GM12878 (cell line): ENCODE results near the gene TMEM128. TPM values are rescaled to one million over a fixed set of nuclear protein-coding genes. Genes with fewer than 3 reads are reported as not detected.
"Not testable (repeated sequence)": the region's sequence is repeated elsewhere in the genome, so short reads cannot be mapped to it uniquely, and the experiment has no call there.

Experiments
- ATAC-seq: fragments of 200-7000 bp; cut with Tn5 transposase; 3 replicates; pipeline ENCODE4 v1.9.1; 2020; ENCODE audit warnings: mild to moderate bottlenecking, moderate library complexity
- BruUV-seq: library from RNA; stranded (reverse); fragments of 400-500 nt; replicated peaks from 2 replicates; lab custom pipeline; 2021; lab: Mats Ljungman, UMichigan
- CTCF ChIA-PET: fragments of 300-600 bp; sonication (Branson Sonifier 250); formaldehyde crosslinking; extraction: SDS; loops from one replicate; lab custom pipeline; 2021; ENCODE audit warnings: inconsistent platforms; lab: Yijun Ruan, JAX
- POLR2A ChIA-PET: fragments of 350-600 bp; formaldehyde crosslinking; extraction: SDS; loops from one replicate; lab custom pipeline; 2021; ENCODE audit warnings: inconsistent platforms; lab: Charles Lee
- RAD21 ChIA-PET: fragments of 300-600 bp; sonication (Branson Sonifier 250); formaldehyde crosslinking; loops from one replicate; lab custom pipeline; 2023; ENCODE audit warnings: antibody characterized with exemption; ENCODE audit not compliant: unreplicated experiment; lab: Charles Lee
- SMC1A ChIA-PET: fragments of 300-600 bp; sonication (Branson Sonifier 250); formaldehyde crosslinking; loops from one replicate; lab custom pipeline; 2023; ENCODE audit not compliant: unreplicated experiment, uncharacterized antibody; lab: Charles Lee
- DNase-seq: peaks from one replicate; pipeline ENCODE4 v3.0.0-alpha.2; 2011; ENCODE audit warnings: low read depth, low spot score
- FAIRE-seq: peaks from 3 replicates; lab custom pipeline; 2011; peaks lifted over from hg19 to GRCh38; lab: Jason Lieb, UNC
- H2AFZ ChIP-seq: 2 replicates; pipeline ENCODE4 v1.6.0; 2011; ENCODE audit warnings: low read depth, low read length, control low read depth; ENCODE audit not compliant: control insufficient read depth
- H3K27ac ChIP-seq: 2 replicates; pipeline ENCODE4 v1.5.1; 2011; ENCODE audit warnings: control low read depth; ENCODE audit not compliant: control insufficient read depth, insufficient read depth
- H3K27me3 ChIP-seq, 2 experiments: replicated peaks in 1 of 2; 2 replicates each; pipeline versions ENCODE4 v1.6.0 to v1.6.1; 2011; ENCODE audit warnings: low read length in 1 of 2; ENCODE audit not compliant: control insufficient read depth in 2 of 2, insufficient read depth in 2 of 2
- H3K36me3 ChIP-seq, 2 experiments: 2 replicates each; pipeline ENCODE4 v1.5.1; 2011; ENCODE audit warnings: low read length in 1 of 2; ENCODE audit not compliant: control insufficient read depth in 2 of 2, insufficient read depth in 2 of 2
- H3K4me1 ChIP-seq: 2 replicates; pipeline ENCODE4 v1.6.1; 2011; ENCODE audit warnings: mild to moderate bottlenecking, low read length, moderate library complexity, mixed read lengths; ENCODE audit not compliant: control insufficient read depth, insufficient read depth
- H3K4me2 ChIP-seq: 2 replicates; pipeline ENCODE4 v1.6.0; 2011; ENCODE audit warnings: control low read depth; ENCODE audit not compliant: control insufficient read depth, insufficient read depth
- H3K4me3 ChIP-seq: fragments of 200-600 bp; sonication (generic); 2 replicates; pipeline ENCODE4 v1.5.1; 2016
- H3K79me2 ChIP-seq: 2 replicates; pipeline ENCODE4 v1.6.0; 2011; ENCODE audit warnings: low read length; ENCODE audit not compliant: control insufficient read depth, insufficient read depth
- H3K9ac ChIP-seq: 2 replicates; pipeline ENCODE4 v1.8.0; 2011; ENCODE audit warnings: low read length, control low read depth, mixed read lengths; ENCODE audit not compliant: control insufficient read depth, insufficient read depth
- H3K9me3 ChIP-seq: replicated peaks from 3 replicates; pipeline ENCODE4 v1.5.1; 2011; ENCODE audit warnings: mild to moderate bottlenecking, low read length; ENCODE audit not compliant: control insufficient read depth, insufficient read depth
- H4K20me1 ChIP-seq: 2 replicates; pipeline ENCODE4 v1.6.0; 2011; ENCODE audit not compliant: control insufficient read depth, insufficient read depth
- CEBPB ChIP-seq, 2 experiments: fragments of 150-350 bp in 1 of 2; IDR thresholded peaks; 2 replicates each; pipeline ENCODE4 v1.6.1; 2012 to 2014; ENCODE audit warnings: low read depth in 2 of 2, low read length in 2 of 2, borderline replicate concordance in 1 of 2, inconsistent platforms in 1 of 2
- CHD4 ChIP-seq: fragments of 200-600 bp; sonication (generic); IDR thresholded peaks from 2 replicates; pipeline ENCODE4 v1.6.1; 2016; ENCODE audit warnings: mild to moderate bottlenecking
- FOXM1 ChIP-seq: IDR thresholded peaks from 2 replicates; pipeline ENCODE4 v1.6.1; 2012; ENCODE audit warnings: low read depth, mild to moderate bottlenecking, inconsistent platforms, low read length, moderate library complexity
- IKZF1 ChIP-seq: fragments of 450-650 bp; conservative IDR thresholded peaks from 2 replicates; pipeline ENCODE4 v1.6.1; 2017; ENCODE audit warnings: antibody characterized with exemption, mild to moderate bottlenecking
- KAT2A ChIP-seq: conservative IDR thresholded peaks from 2 replicates; pipeline ENCODE4 v1.6.1; 2011; ENCODE audit warnings: low read depth, low read length; ENCODE audit not compliant: control insufficient read depth
- SP1 ChIP-seq: IDR thresholded peaks from one replicate; pipeline ENCODE4 v1.6.1; 2011; ENCODE audit warnings: low read depth, low read length
- WGBS: methylation state at CpG from one replicate; pipeline ENCODE4 v1.1.6; 2016; ENCODE audit warnings: low lambda C conversion rate; ENCODE audit not compliant: insufficient replicate concordance, insufficient coverage; ENCODE audit errors: missing lambda C conversion rate; 5-methylcytosine and 5-hydroxymethylcytosine counted together
- in situ Hi-C: fragments of 300-500 bp; cut with MboI; formaldehyde crosslinking; loops from 9 replicates; pipeline ENCODE4 v1.14.3; 2018; ENCODE audit warnings: mixed read lengths
- intact Hi-C: fragments of 100-400 bp; cut with micrococcal nuclease; formaldehyde crosslinking; loops from one replicate; pipeline ENCODE4 v1.14.2; 2022; ENCODE audit not compliant: unreplicated experiment
- polyA plus RNA-seq, 11 experiments: library from polyadenylated mRNA; depleted of rRNA in 4 of 11; unstranded in 6 of 11; stranded (reverse) in 5 of 11; fragments of >200 nt; fragmentation: Nextera tagmentation in 4 of 11; fragmentation: Illumina TruSeq in 1 of 11; extraction: Ambion mirVana in 4 of 11; extraction: Trizol in 1 of 11; gene quantifications; 1 replicate in 1 of 11; 2 replicates in 10 of 11; pipeline versions ENCODE4 v1.2.1 to v1.2.3, GENCODE V29; 2011 to 2016; ENCODE audit warnings: inconsistent platforms in 2 of 11, missing spikeins in 2 of 11, low read depth in 1 of 11
- total RNA-seq, 4 experiments: library from RNA; depleted of rRNA in 3 of 4; stranded (reverse); fragments of >200 nt in 3 of 4; fragmentation: Illumina TruSeq in 1 of 4; extraction: Trizol in 1 of 4; gene quantifications; 2 replicates each; pipeline versions ENCODE4 v1.2.1 to v1.2.3, GENCODE V29; 2013 to 2021

The TMEM128 gene
- total and polyA plus RNA-seq, 10 of the 15 experiments (the other 5 are each of a cell fraction or from before 2014, with no cell fraction given), result 9.3 to 44.2 (median 18.9) TPM

DNA sequence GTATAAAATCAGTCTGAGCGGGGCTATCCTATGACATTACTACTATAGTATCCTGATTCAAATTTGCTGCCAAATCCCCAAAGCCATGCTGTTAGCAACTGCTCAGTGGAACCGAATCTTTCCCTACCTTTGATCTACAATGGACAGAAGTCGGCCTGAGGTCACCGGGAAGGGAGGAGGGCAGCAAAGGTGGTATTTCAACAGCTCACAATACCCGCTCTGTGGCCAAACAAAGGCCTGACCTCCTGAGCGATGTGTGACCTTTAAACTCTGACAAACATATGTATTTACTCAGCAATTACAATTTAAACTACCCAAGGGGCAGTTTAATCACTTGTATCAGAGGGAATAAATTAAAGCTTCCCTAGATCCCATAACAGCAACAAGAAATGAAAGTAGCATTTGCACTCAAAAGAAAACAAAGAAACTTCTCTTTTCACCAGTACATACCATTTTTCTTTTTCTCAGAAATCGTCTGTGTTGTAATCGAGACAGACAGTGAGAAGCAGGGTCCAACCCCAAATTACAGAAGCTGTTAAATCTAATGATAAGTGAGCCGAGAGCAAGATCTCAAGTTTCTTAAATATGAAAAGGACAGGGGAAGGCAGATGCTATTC, 11.6 kb upstream of the TMEM128 start:
- Histone ChIP-seq H3K4me3 (no peak overlapping the region), H3K27me3 (no peaks in the 10 kb centered on the region), H3K4me1 (no peaks in the 10 kb centered on the region), H3K79me2 (no peaks in the 10 kb centered on the region), H3K27ac (no peak overlapping the region), H4K20me1 (no peaks in the 10 kb centered on the region), H3K36me3 (no peaks in the 10 kb centered on the region), H3K9ac (no peak overlapping the region), H3K9me3 (no peaks in the 10 kb centered on the region), H3K4me2 (no peak overlapping the region), H2AFZ (no peak overlapping the region)
- in situ Hi-C loops, result no loop called here
- no peak for FAIRE-seq
- SMC1A ChIA-PET, result interaction anchor here (0.6 to 2.0 kb wide), 5 partner anchors 8 to 213 kb away, joined by 3 to 8 read pairs (median 4); partner anchors contain the start of gene TMEM128
- POLR2A ChIA-PET, result interaction anchor here (0.6 kb wide), 1 partner anchor 79 kb away, joined by 3 read pairs; no protein-coding TSS in a partner anchor
- no peak for ATAC-seq
- DNase-seq, result no peak
- intact Hi-C loops, result loop anchor here (2.0 kb wide), 1 partner anchor 75 kb away; no protein-coding TSS in a partner anchor
- RAD21 ChIA-PET, result interaction anchor here (1.0 to 1.2 kb wide), 3 partner anchors 8 to 76 kb away, joined by 3 to 4 read pairs (median 3); partner anchors contain the start of gene TMEM128
- CTCF ChIA-PET, result interaction anchor here (0.6 to 2.5 kb wide), 16 partner anchors 8 to 224 kb away, joined by 3 to 14 read pairs (median 4); no protein-coding TSS in a partner anchor
- BruUV-seq, result no TSS peak
- 35% methylated on average over 9 of the region's 9 CpGs for WGBS
- TF ChIP-seq FOXM1 (no peak), SP1 (no peak), KAT2A (no peak), IKZF1 (no peak), CHD4 (no peak), CEBPB (IDR thresholded peaks at IDR 0.05; ENCODE audit: borderline replicate concordance in 1 of 2, low read depth in 2 of 2, low read length in 2 of 2) (no peak)

- in situ Hi-C loops, RAD21 ChIA-PET, H4K20me1 ChIP-seq, H3K27ac ChIP-seq, H2AFZ ChIP-seq, CTCF ChIA-PET, ATAC-seq, H3K36me3 ChIP-seq, H3K4me3 ChIP-seq, H3K9ac ChIP-seq, H3K27me3 ChIP-seq, H3K79me2 ChIP-seq, H3K4me2 ChIP-seq, DNase-seq, H3K4me1 ChIP-seq, FAIRE-seq, BruUV-seq, H3K9me3 ChIP-seq, intact Hi-C loops, POLR2A ChIA-PET: not testable (repeated sequence)
- SMC1A ChIA-PET, result interaction anchor here (1.0 kb wide), 1 partner anchor 9 kb away, joined by 3 read pairs; no protein-coding TSS in a partner anchor
- WGBS, result 72% methylated on average over 3 of the region's 3 CpGs
Measured at GRCh38 chr4:4257705-4258104, 9.7 kb upstream of the TMEM128 start.
